T-cell (primary cell): ENCODE measurements around the gene CTDP1. TPM values are rescaled to one million over a fixed set of nuclear protein-coding genes. Genes with fewer than 3 reads are reported as not detected.
A peak's percentile ranks its signal among the peaks of the same experiment; 100 is the strongest.

ENCODE experiments used
- ATAC-seq, 4 experiments: fragments of 200-7000 bp in 3 of 4; fragments of 150-1000 bp in 1 of 4; cut with Tn5 transposase; replicated peaks in 1 of 4; 1 replicate in 3 of 4; 2 replicates in 1 of 4; pipeline ENCODE4 v1.10.0; 2021; ENCODE audit warnings: moderate library complexity in 3 of 4, mild to moderate bottlenecking in 2 of 4, moderate number of reproducible peaks in 1 of 4
- CTCF ChIA-PET, 2 donors: fragments of 300-600 bp; sonication (Branson Sonifier 250); formaldehyde crosslinking; loops; one replicate each; lab custom pipeline; 2022; ENCODE audit warnings: antibody characterized with exemption in 2 of 2; lab: Charles Lee
- POLR2A ChIA-PET, 2 donors: fragments of 300-600 bp; sonication (Branson Sonifier 250); formaldehyde crosslinking; loops; one replicate each; lab custom pipeline; 2022; ENCODE audit warnings: antibody characterized with exemption in 2 of 2; lab: Charles Lee
- DNase-seq, 35 experiments: peaks; one replicate each; pipeline versions ENCODE4 v3.0.0 to v3.0.0-alpha.2; 2013 to 2023
- H3K27ac ChIP-seq: one replicate; pipeline ENCODE4 v1.5.1; 2013; ENCODE audit warnings: low read length
- H3K27me3 ChIP-seq, 2 experiments: replicated peaks in 1 of 2; 1 replicate in 1 of 2; 2 replicates in 1 of 2; pipeline versions ENCODE4 v1.6.1 to v1.7.0; 2013; ENCODE audit warnings: low read length in 1 of 2, mixed read lengths in 1 of 2; ENCODE audit not compliant: control insufficient read depth in 2 of 2, insufficient read depth in 2 of 2; ENCODE audit errors: extremely low read depth in 1 of 2
- H3K36me3 ChIP-seq, 2 donors: 1 replicate in 1 of 2; 2 replicates in 1 of 2; pipeline versions ENCODE4 v1.6.1 to v1.7.0; 2013; ENCODE audit warnings: low read length in 1 of 2; ENCODE audit not compliant: control insufficient read depth in 2 of 2, insufficient read depth in 1 of 2; ENCODE audit errors: extremely low read depth in 1 of 2
- H3K4me1 ChIP-seq, 2 experiments: 1 replicate in 1 of 2; 2 replicates in 1 of 2; pipeline versions ENCODE4 v1.6.1 to v1.7.0; 2013; ENCODE audit warnings: low read length in 2 of 2, mixed read lengths in 1 of 2; ENCODE audit not compliant: insufficient read depth in 2 of 2, control insufficient read depth in 1 of 2; ENCODE audit errors: extremely low read depth in 1 of 2
- H3K4me3 ChIP-seq, 2 donors: 1 replicate in 1 of 2; 2 replicates in 1 of 2; pipeline versions ENCODE4 v1.5.1 to v1.7.0; 2013; ENCODE audit warnings: mild to moderate bottlenecking in 2 of 2, low read length in 1 of 2, moderate library complexity in 1 of 2; ENCODE audit not compliant: control insufficient read depth in 1 of 2; ENCODE audit errors: extremely low read depth in 1 of 2
- H3K9me3 ChIP-seq: 2 replicates; pipeline ENCODE4 v1.7.0; 2013
- H3K27ac Mint-ChIP-seq, 2 donors: one replicate each; pipeline ENCODE4 v1.8.0; 2020 to 2021; ENCODE audit warnings: mild to moderate bottlenecking in 2 of 2, mixed read lengths in 2 of 2
- H3K27me3 Mint-ChIP-seq, 2 donors: one replicate each; pipeline ENCODE4 v1.8.0; 2021 to 2022; ENCODE audit warnings: mixed read lengths in 2 of 2
- H3K36me3 Mint-ChIP-seq: one replicate; pipeline ENCODE4 v1.8.0; 2021; ENCODE audit warnings: mixed read lengths
- H3K4me1 Mint-ChIP-seq, 3 donors: one replicate each; pipeline ENCODE4 v1.8.0; 2020 to 2022; ENCODE audit warnings: mixed read lengths in 3 of 3, mild to moderate bottlenecking in 1 of 3
- H3K4me3 Mint-ChIP-seq, 3 donors: one replicate each; pipeline ENCODE4 v1.8.0; 2020 to 2022; ENCODE audit warnings: mild to moderate bottlenecking in 3 of 3, mixed read lengths in 3 of 3, moderate library complexity in 3 of 3
- H3K9me3 Mint-ChIP-seq, 3 donors: one replicate each; pipeline ENCODE4 v1.8.0; 2020 to 2022; ENCODE audit warnings: mixed read lengths in 3 of 3
- WGBS: methylation state at CpG from one replicate; pipeline ENCODE4 v1.1.5; 2013; ENCODE audit warnings: missing lambda C conversion rate; ENCODE audit not compliant: insufficient coverage; 5-methylcytosine and 5-hydroxymethylcytosine counted together
- total RNA-seq, 35 experiments: library from RNA in 6 of 35; stranded (reverse) in 6 of 35; fragments of 120-200 nt in 1 of 35; gene quantifications; one replicate each; pipeline versions ENCODE4 v1.2.1 to v1.2.4 and lab custom pipeline; 2013 to 2026

Gene CTDP1
- total RNA-seq, 5 donors from 2014 or later (not counting 1 experiment from before 2014, with no cell fraction given): 46.3 to 78.0 (median 49.4) TPM

GRCh38 chr18:79723628-79724027 is 44.0 kb downstream of the CTDP1 start:
- DNase-seq (no peak), ATAC-seq (no peak)
- POLR2A ChIA-PET: no interaction called here
- no peak overlapping the region for H3K4me3 Mint-ChIP-seq
- Histone ChIP-seq H3K4me3 (no peak overlapping the region), H3K36me3 (peaks cover 17 to 72% of the 10 kb centered on the region in 2 donors), H3K9me3 (no peaks in the 10 kb centered on the region), H3K4me1 (no peaks in the 10 kb centered on the region), H3K27me3 (no peaks in the 10 kb centered on the region), H3K27ac (no peak overlapping the region)
- peaks cover 0 to 4% (median 0%) of the 10 kb centered on the region in 3 donors for H3K9me3 Mint-ChIP-seq
- 96% methylated on average over 4 of the region's 11 CpGs for WGBS
- no peak overlapping the region for H3K27ac Mint-ChIP-seq
- H3K4me1 Mint-ChIP-seq: peaks cover 11 to 17% (median 16%) of the 10 kb centered on the region in 3 donors
- peaks cover 83% of the 10 kb centered on the region for H3K36me3 Mint-ChIP-seq
- H3K27me3 Mint-ChIP-seq: no peaks in the 10 kb centered on the region
- CTCF ChIA-PET: no interaction called here

DNA sequence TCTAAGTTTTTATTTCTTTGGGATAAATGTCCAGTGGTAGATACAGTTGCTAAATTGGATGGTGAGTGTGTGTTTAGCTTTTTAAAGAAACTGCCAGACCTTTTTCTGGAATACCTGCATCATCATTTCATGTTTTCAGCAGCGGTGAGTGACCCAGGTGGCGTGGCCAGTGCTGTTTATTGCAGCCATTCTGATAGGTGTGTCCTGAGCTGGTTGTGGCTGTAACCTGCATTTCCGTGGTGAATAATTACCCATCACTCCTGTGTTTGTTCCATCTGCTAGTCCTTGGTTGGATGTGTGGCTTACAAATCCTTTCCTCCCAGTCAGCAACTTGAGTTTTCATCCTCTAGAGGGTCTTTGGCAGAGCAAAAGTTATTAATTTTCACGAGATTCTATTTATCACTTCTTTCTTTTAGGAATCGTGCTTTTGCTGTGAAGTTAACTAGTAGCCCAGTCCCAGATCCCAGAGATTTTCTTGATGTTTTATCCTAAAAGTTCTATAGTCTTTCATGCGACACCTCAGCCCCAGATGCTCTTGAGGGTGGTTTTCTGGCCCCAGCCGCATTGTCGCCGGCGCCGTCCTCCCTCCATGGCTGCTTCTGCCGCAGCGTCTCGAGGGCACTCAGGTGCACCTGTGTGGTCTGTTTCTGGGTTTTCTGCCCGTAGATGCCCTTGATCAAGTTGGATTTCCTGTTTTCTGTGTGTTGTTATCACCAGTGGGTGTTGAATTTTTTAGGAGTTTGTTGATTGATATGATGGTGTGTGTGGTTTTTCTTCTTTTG is 44.9 kb downstream of the CTDP1 start:
- DNase-seq (no peak), ATAC-seq (no peak)
- Histone ChIP-seq H3K4me1 (no peaks in the 10 kb centered on the region), H3K4me3 (no peak overlapping the region), H3K9me3 (no peaks in the 10 kb centered on the region), H3K27ac (no peak overlapping the region), H3K27me3 (no peaks in the 10 kb centered on the region), H3K36me3 (peaks cover 21 to 73% of the 10 kb centered on the region in 2 donors)
- Mint-ChIP-seq H3K9me3 (peaks cover 0 to 5% (median 0%) of the 10 kb centered on the region in 3 donors), H3K36me3 (peaks cover 83% of the 10 kb centered on the region), H3K4me1 (peaks cover 11 to 17% (median 16%) of the 10 kb centered on the region in 3 donors), H3K27ac (peak overlapping the region in 1 of 2 donors; percentile 52), H3K4me3 (no peak overlapping the region), H3K27me3 (no peaks in the 10 kb centered on the region)
- WGBS: 83% methylated on average over 10 of the region's 15 CpGs
- POLR2A ChIA-PET: no interaction called here
- CTCF ChIA-PET: no interaction called here

DNA sequence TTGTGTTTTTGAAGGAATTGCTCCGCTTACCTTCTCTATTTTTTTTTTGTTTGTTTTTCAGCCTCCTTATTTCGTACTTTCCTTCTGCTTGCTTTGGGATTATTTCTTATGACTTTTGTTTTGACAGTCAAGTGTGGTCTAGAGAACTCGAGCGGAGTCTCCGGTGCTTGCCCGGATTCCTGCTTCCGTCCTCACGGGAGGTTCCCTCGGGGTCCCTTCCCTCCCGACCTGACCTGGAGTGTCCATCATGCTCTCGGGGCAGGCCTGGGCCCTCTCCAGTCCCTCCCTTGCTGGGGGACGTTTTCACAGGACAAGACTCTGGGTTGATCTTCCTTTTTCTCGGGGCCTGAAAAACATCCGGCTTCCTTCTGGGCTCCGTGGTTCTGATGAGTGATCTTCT is 45.9 kb downstream of the CTDP1 start:
- DNase-seq (no peak), ATAC-seq (no peak)
- Mint-ChIP-seq H3K36me3 (peaks cover 83% of the 10 kb centered on the region), H3K27me3 (no peaks in the 10 kb centered on the region), H3K4me1 (peaks cover 11 to 17% (median 16%) of the 10 kb centered on the region in 3 donors), H3K4me3 (no peak overlapping the region), H3K27ac (no peak overlapping the region), H3K9me3 (peaks cover 0 to 5% (median 0%) of the 10 kb centered on the region in 3 donors)
- ChIA-PET POLR2A (no interaction called here), CTCF (no interaction called here)
- Histone ChIP-seq H3K9me3 (no peaks in the 10 kb centered on the region), H3K27ac (no peak overlapping the region), H3K36me3 (peaks cover 21 to 80% of the 10 kb centered on the region in 2 donors), H3K4me3 (no peak overlapping the region), H3K27me3 (no peaks in the 10 kb centered on the region), H3K4me1 (no peaks in the 10 kb centered on the region)
- WGBS: 97% methylated on average over 13 of the region's 15 CpGs

- H3K4me1 ChIP-seq: no peaks in the 10 kb centered on the region
- H3K27ac ChIP-seq: no peak overlapping the region
- DNase-seq (no peak), ATAC-seq (no peak)
- peaks cover 87% of the 10 kb centered on the region for H3K36me3 Mint-ChIP-seq
- 98% methylated on average over 17 of the region's 20 CpGs for WGBS
- H3K4me3 Mint-ChIP-seq: no peak overlapping the region
- H3K4me3 ChIP-seq: no peak overlapping the region
- no peaks in the 10 kb centered on the region for H3K9me3 ChIP-seq
- H3K9me3 Mint-ChIP-seq: peaks cover 0 to 5% (median 0%) of the 10 kb centered on the region in 3 donors
- H3K27me3 ChIP-seq: no peaks in the 10 kb centered on the region
- H3K36me3 ChIP-seq: peaks cover 32 to 84% of the 10 kb centered on the region in 2 donors
- POLR2A ChIA-PET: no interaction called here
- peaks cover 11 to 17% (median 16%) of the 10 kb centered on the region in 3 donors for H3K4me1 Mint-ChIP-seq
- CTCF ChIA-PET: no interaction called here
- no peak overlapping the region for H3K27ac Mint-ChIP-seq
- no peaks in the 10 kb centered on the region for H3K27me3 Mint-ChIP-seq
Measured at GRCh38 chr18:79726721-79727120, 47.1 kb downstream of the CTDP1 start.

GRCh38 chr18:79727211-79727610 is 47.6 kb downstream of the CTDP1 start:
- Histone ChIP-seq H3K9me3 (peaks cover 3% of the 10 kb centered on the region), H3K4me1 (no peaks in the 10 kb centered on the region), H3K27ac (no peak overlapping the region), H3K4me3 (no peak overlapping the region), H3K36me3 (peaks cover 32 to 86% of the 10 kb centered on the region in 2 donors), H3K27me3 (no peaks in the 10 kb centered on the region)
- DNase-seq: no peak
- no peaks in the 10 kb centered on the region for H3K27me3 Mint-ChIP-seq
- H3K4me1 Mint-ChIP-seq: peaks cover 11 to 17% (median 16%) of the 10 kb centered on the region in 3 donors
- no peak overlapping the region for H3K27ac Mint-ChIP-seq
- H3K9me3 Mint-ChIP-seq: peaks cover 0 to 5% (median 0%) of the 10 kb centered on the region in 3 donors
- ChIA-PET CTCF (no interaction called here), POLR2A (no interaction called here)
- 98% methylated on average over 31 of the region's 33 CpGs for WGBS
- no peak overlapping the region for H3K4me3 Mint-ChIP-seq
- no peak for ATAC-seq
- peaks cover 92% of the 10 kb centered on the region for H3K36me3 Mint-ChIP-seq

- CTCF ChIA-PET: no interaction called here
- ATAC-seq: no peak
- no peak overlapping the region for H3K27ac Mint-ChIP-seq
Measured at GRCh38 chr18:79728931-79729586, 49.5 kb downstream of the CTDP1 start.

More at GRCh38 chr18:79728931-79729586, 49.5 kb downstream of the CTDP1 start:
- POLR2A ChIA-PET: no interaction called here
- 97% methylated on average over 34 of the region's 35 CpGs for WGBS
- Histone ChIP-seq H3K4me1 (no peaks in the 10 kb centered on the region), H3K9me3 (peaks cover 3% of the 10 kb centered on the region), H3K27me3 (no peaks in the 10 kb centered on the region), H3K36me3 (peaks cover 41 to 82% of the 10 kb centered on the region in 2 donors), H3K4me3 (peak overlapping the region in 1 of 2 donors; percentile 33), H3K27ac (no peak overlapping the region)
- H3K4me3 Mint-ChIP-seq: no peak overlapping the region
- H3K36me3 Mint-ChIP-seq: peaks cover 86% of the 10 kb centered on the region
- DNase-seq: no peak
- peaks cover 0 to 8% (median 0%) of the 10 kb centered on the region in 3 donors for H3K9me3 Mint-ChIP-seq
- H3K27me3 Mint-ChIP-seq: no peaks in the 10 kb centered on the region
- H3K4me1 Mint-ChIP-seq: peaks cover 11 to 17% (median 16%) of the 10 kb centered on the region in 3 donors
